Astrocyte of the cerebellum (primary cell): ENCODE results near the gene RSPH10B.
"Not testable (repeated sequence)": the region's sequence is repeated elsewhere in the genome, so short reads cannot be mapped to it uniquely, and the experiment has no call there.

ENCODE experiments used
- DNase-seq: peaks from one replicate; pipeline ENCODE4 v3.0.0-alpha.2; 2011; ENCODE audit warnings: low read depth
- H3K4me3 ChIP-seq: 2 replicates; pipeline ENCODE4 v1.5.1; 2011; ENCODE audit warnings: mild to moderate bottlenecking, low read depth, low read length, moderate library complexity
- CTCF ChIP-seq: IDR thresholded peaks from 2 replicates; pipeline ENCODE4 v1.5.1; 2012; ENCODE audit warnings: low read length, low read depth, moderate library complexity, mild to moderate bottlenecking; ENCODE audit errors: missing control alignments
- in situ Hi-C: cut with HindIII; loops from 2 replicates; pipeline ENCODE4 v1.10.0; 2017; ENCODE audit warnings: low sequenced_read_pairs

The RSPH10B gene

GRCh38 chr7:5970347-5970911, at the start of gene RSPH10B:
TSS of gene RSPH10B (minus strand) at chr7:5970689. CDS start at chr7:5967116, 3,573 bp downstream.
- H3K4me3 ChIP-seq, DNase-seq, in situ Hi-C loops: not testable (repeated sequence)

- H3K4me3 ChIP-seq, result no peak overlapping the region
- in situ Hi-C loops, result no loop called here
- no peak for TF ChIP-seq CTCF
- DNase-seq, result no peak
These were observed 46.1 kb upstream of the RSPH10B start for GRCh38 chr7:6016653-6016966.

GRCh38 chr7:6015917-6016652, 45.6 kb upstream of the RSPH10B start:
- peak; percentile 70 for DNase-seq
- no peak for TF ChIP-seq CTCF
- in situ Hi-C loops, result no loop called here
- no peak overlapping the region for H3K4me3 ChIP-seq

- DNase-seq, result no peak
- in situ Hi-C loops, result no loop called here
- no peak overlapping the region for H3K4me3 ChIP-seq
- no peak for TF ChIP-seq CTCF
These were observed 42.0 kb upstream of the RSPH10B start for GRCh38 chr7:6012355-6013104.

- DNase-seq, result no peak
- H3K4me3 ChIP-seq, result no peak overlapping the region
- no peak for TF ChIP-seq CTCF
- in situ Hi-C loops, result no loop called here
These were observed 41.1 kb upstream of the RSPH10B start for GRCh38 chr7:6011541-6011940.

- DNase-seq, in situ Hi-C loops: not testable (repeated sequence)
- peak overlapping the region; percentile 88 for H3K4me3 ChIP-seq
These were observed 39.9 kb upstream of the RSPH10B start for GRCh38 chr7:6010370-6010769.

GRCh38 chr7:6008668-6009611, 38.5 kb upstream of the RSPH10B start, which contains the start of the genes AIMP2 and PMS2:
TSS of gene AIMP2 (plus strand) at chr7:6009272. CDS start at chr7:6009364, 92 bp downstream.
TSS of gene PMS2 (minus strand) at chr7:6009049. CDS start at chr7:6009019, 30 bp downstream.
- peak; percentile 95 for DNase-seq
- peak within 1 kb of the TSS; percentile 88 for H3K4me3 ChIP-seq
- in situ Hi-C loops, result loop anchor here (10.0 kb wide), 1 partner anchor 106 kb away; no protein-coding TSS in a partner anchor
- peak; percentile 12 for TF ChIP-seq CTCF

- in situ Hi-C loops, result loop anchor here (10.0 kb wide), 1 partner anchor 107 kb away; no protein-coding TSS in a partner anchor
- peak overlapping the region; percentile 88 for H3K4me3 ChIP-seq
- DNase-seq, result not testable (repeated sequence)
These were observed 37.5 kb upstream of the RSPH10B start for GRCh38 chr7:6007835-6008590.
